Subcutaneous preadipocyte (primary cell): Measurements from ENCODE around the gene REV1. TPM values are rescaled to one million over a fixed set of nuclear protein-coding genes. Genes with fewer than 3 reads are reported as not detected.

ENCODE experiments used
- total RNA-seq: library from RNA; depleted of rRNA; stranded (reverse); fragments of >200 nt; gene quantifications from 2 replicates; pipeline ENCODE4 v1.2.3, GENCODE V29; 2012

REV1 gene
- 20.9 and 34.8 TPM in 2 replicates for total RNA-seq

DNA sequence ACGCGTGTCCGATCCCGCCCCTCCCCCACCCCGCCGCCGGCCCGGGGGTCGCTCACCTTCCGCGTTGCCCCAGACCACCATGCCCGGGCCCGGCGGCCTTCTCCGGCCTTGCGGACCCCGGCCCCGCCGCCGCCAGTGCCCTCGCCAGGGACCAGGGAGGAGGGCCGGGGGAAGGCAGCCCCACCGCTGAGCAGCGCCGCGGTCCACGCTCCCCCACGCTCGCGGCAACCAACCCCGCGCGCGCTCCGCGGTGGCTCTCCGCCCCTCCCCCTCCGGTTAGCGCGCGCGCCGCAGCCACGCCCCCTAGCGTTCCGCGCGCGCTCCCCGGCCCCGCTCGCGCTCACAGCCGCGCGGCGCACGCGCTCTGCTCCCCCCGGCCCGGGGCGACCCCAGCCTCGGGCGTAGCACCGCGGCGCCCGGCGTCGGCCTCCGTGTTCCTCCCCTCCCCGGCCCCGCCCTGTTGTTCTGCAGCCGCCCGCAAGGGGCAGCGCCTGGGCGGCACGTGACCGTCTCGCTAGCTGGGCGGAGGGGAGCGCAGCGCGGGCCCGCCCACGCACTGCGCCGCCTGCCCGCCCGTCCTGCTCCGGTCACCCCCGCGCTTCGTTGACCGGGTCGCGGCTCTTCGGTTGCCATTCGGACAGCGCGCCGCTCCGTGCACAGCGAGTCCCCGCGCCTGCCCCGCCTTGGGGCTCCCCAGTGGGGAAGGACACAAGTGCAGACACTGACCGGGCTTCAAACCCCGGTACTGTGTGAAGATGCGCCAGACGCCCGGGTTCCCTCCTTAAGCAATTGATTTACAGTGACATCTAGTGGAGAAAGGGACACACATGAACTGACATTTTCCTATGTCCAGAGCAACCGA lies at the start of gene REV1:
REV1 (minus strand) TSS at position 257 of the 862 bp plus-strand sequence. CDS start 25,042 bp downstream, outside the sequence.

Other genes with a start within 250 kb of the REV1 start
- not detected in 2 replicates for gene LYG2, start 234.4 kb downstream of the REV1 start, total RNA-seq
- gene LYG1, start 188.8 kb downstream of the REV1 start, total RNA-seq = under 0.01 and 0.20 TPM in 2 replicates
- gene TXNDC9, start 153.7 kb downstream of the REV1 start, total RNA-seq = 64.5 and 68.3 TPM in 2 replicates
- 19.5 and 22.1 TPM in 2 replicates for gene EIF5B, start 152.6 kb downstream of the REV1 start, total RNA-seq